HG03378 (cell line): Measurements from ENCODE around the gene DHX30.
"Not testable (repeated sequence)": the region's sequence is repeated elsewhere in the genome, so short reads cannot be mapped to it uniquely, and the experiment has no call there.

Experiments
- ATAC-seq: cut with Tn5 transposase; IDR thresholded peaks from one replicate; pipeline ENCODE4 v1.9.1; 2021; ENCODE audit warnings: mild to moderate bottlenecking, moderate library complexity; ENCODE audit not compliant: unreplicated experiment

The DHX30 gene

DNA sequence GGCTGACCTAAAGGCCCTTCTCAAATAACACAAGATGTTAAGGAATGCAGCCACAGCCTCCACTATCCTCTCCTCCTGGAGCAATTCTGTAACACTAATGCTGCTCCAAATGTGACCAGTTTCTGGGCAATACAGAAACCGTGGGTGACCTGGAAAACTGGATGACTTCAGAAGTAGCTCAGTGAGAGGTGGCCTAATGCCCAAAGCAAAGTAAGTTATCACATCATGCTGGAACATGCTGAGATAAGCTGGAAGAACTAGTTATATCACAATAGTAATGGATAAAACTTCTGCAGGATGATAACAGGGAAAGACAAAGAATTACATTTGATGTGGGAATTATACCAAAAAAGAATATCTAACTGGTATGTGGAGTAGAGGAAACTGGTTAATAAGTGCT is 72.0 kb downstream of the DHX30 start:
- ATAC-seq, result no peak

DNA sequence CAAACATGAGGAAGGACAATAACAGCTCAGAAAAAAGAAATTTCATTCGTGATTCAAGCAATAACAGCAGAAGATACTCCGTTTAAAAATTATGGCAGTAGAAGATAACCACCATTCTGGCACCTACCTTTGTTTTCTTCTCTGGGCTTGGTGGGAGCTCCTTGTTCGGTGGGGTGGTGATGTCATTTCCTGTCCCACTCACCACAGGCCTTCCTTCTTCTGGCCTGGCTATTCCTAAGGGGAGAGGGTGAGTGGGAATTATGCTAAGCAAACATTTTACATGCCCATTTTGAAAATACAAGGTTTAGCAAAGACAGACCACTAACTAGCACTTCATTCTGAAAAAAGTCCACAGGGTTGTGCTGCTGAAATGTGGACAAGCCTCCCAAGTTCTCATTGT is 74.4 kb downstream of the DHX30 start:
- ATAC-seq, result no peak

GRCh38 chr3:47877719-47878118 is 74.8 kb downstream of the DHX30 start:
- ATAC-seq, result no peak

DNA sequence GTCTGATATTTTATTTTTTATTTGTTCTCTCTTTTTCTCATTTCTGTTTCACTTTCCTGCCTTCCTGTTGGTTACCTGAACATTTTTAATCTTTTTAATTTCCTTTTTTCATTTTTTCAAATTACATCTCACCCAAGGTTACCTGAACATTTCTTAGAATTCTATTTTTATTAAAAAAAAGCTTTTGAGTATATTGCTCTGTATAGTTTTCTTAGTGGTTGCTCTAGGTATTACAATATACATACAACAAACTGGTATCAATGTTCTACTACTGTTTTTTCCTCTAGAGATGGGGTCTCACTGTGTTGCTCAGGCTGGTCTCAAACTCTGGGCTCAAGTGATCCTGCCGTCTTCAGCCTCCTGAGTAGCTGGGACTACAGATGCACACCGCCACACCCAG is 79.4 kb downstream of the DHX30 start:
- no peak for ATAC-seq

DNA sequence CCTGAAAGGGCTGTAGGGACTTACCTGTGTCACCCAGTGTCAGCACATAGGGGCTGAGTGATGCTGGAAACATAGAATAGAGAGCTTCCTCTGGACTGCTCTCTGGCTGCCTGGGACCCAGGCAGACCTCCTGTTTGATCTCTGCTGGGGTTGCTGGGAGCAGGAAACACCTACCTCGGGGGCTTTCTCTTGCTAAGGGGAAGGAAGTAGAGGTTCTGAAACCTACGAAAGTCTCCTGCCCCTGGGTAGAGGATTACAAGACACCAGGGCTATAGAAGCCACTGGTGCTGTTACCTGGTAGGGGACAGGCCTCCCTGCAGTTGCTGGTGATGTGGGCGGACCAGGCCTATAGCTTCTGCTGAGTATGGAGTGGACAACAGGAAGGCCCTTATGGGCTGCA is 81.7 kb downstream of the DHX30 start:
- no peak for ATAC-seq

- ATAC-seq, result no peak
Observed at GRCh38 chr3:47885168-47885567, 82.2 kb downstream of the DHX30 start.

- not testable (repeated sequence) for ATAC-seq
Observed at GRCh38 chr3:47887991-47888390, 85.1 kb downstream of the DHX30 start.

GRCh38 chr3:47888986-47889757 is 86.2 kb downstream of the DHX30 start:
- ATAC-seq, result no peak

DNA sequence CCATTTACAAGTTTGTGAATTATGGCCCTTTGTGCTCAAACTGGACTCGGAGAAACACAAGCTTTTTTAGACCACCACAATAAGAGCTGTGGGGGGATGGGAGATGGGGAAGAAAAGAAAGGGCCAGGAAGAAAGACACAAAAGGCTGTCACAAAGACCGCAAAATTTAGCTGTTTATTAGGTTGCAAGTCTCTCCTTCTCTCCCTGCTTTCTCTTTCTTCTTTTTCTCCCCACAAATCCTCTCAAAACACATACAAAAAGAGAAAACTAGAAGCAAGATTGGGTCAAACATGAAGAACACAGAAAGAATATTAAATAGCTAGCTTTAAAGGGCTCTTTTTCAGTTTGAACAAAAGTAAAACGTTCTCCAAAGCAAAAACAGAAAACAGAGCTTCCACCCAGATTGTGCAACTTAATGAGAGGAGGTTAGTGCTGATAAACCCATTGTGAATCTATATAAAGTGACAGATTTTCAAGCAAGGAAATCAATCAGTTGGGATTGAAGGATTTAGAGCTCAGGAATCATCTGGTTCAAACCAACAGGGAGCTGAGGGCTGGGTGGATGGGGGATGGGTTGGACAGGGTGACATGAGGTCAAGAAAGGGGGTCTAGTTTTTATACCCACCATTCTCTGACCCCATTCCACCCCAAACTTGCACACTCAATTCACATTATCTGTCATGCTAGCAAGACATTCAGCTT is 87.3 kb downstream of the DHX30 start:
- ATAC-seq, result no peak

DNA sequence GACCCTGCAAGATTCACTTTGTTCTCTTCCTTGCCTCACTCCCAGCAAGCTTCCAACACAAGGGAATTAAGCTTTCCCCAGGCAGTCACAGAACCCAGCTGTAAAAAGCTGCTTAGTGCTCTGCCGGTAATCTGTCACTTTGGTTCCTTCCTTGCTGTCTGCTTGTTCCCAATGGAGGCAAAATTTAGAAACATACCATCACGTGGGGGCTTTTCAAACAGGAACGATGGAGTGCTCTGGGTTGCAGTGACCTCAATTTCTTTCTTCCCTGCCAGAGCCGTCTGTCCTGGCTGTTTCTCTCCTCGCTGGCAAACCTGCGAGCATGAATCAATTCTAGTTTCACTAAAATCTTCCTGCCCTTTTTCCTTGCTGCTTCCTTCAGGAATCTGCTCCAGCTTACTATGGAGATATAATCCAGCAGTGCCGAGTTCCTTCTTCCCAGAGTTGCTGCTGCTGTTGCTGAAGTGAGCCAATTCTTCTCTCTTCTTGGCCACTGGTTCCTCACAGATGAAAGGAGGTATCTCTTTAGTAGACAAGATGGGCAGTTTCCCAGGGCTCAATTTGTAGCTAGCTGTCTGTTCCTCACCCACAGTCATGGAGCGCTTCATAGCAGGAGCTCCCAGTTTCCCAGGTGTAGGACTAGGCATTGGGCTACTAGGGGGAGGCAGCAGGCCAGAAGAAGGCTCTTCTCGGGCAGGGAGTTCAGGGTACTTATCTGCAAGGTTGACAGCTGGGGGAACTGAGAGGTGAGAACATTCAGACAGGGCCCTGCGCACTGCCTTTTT is 88.1 kb downstream of the DHX30 start:
- no peak for ATAC-seq

- ATAC-seq, result no peak
Observed at GRCh38 chr3:47891613-47892005, 88.7 kb downstream of the DHX30 start.

- ATAC-seq, result no peak
Observed at GRCh38 chr3:47892286-47893040, 89.5 kb downstream of the DHX30 start.

- ATAC-seq, result no peak
Observed at GRCh38 chr3:47895241-47895640, 92.3 kb downstream of the DHX30 start.

- ATAC-seq, result no peak
Observed at GRCh38 chr3:47896736-47897135, 93.8 kb downstream of the DHX30 start.

DNA sequence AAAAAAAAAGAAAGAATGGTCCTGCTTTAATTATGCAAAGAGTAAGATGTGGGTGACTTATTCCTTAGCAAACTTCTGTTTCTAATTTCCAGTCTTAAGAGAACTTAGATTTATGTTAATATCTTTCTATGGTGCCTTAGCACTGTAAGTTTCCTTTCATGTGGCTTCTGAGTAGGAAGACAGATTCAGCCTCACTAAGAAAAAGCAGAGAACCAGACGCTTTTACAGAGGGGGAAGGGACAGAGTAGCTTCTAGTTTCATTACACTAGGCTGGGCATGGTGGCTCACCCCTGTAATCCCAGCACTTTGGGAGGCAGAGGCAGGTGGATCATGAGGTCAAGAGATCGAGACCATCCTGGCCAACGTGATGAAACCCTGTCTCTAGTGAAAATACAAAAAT is 95.0 kb downstream of the DHX30 start:
- no peak for ATAC-seq

DNA sequence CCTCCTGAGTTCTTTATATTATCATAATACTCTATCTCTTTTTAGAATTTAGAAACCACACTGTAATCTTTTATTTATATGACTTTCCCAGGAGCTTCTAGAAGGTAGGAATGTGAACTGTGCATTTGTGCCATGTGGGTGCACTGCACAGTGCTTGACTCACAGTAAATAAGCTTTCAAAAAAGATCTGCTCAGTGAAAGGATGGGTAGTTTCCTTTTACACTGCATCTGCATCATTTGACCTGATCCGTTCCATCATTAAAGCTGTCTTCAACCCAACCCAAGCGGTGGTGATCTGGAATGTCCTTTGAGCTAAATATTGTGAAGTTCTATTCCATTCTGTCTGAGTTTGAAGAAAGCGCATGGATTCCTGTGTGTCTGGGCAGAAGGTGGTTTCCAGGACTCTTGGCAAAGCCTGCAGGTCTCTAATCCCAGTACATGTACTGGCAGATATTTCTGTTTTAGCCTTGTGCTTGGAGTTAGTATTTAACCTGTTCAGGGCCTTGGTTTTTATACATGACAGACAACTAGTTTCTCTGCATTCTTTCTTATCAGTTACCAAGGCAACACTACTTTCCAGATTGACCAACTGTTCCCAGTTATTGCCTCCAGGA is 96.7 kb downstream of the DHX30 start:
- no peak for ATAC-seq
